PC-9 (cell line): ENCODE results near the gene BRIP1. TPM values are rescaled to one million over a fixed set of nuclear protein-coding genes. Genes with fewer than 3 reads are reported as not detected.

Source experiments
- BruUV-seq: library from RNA; stranded (reverse); fragments of 400-500 nt; replicated peaks from 2 replicates; lab custom pipeline; 2021; lab: Mats Ljungman, UMichigan
- CTCF ChIA-PET: fragments of 300-600 bp; sonication (Branson Sonifier 250); formaldehyde crosslinking; loops from one replicate; lab custom pipeline; 2022; ENCODE audit warnings: antibody characterized with exemption; lab: Charles Lee
- POLR2A ChIA-PET: fragments of 300-600 bp; sonication (Branson Sonifier 250); formaldehyde crosslinking; loops from one replicate; lab custom pipeline; 2022; ENCODE audit warnings: antibody characterized with exemption; ENCODE audit not compliant: unreplicated experiment; lab: Charles Lee
- DNase-seq, 2 experiments: peaks; one replicate each; pipeline versions ENCODE4 v3.0.0 to v3.0.0-alpha.2; 2015 to 2022; ENCODE audit warnings: mixed read lengths in 1 of 2
- H2AFZ ChIP-seq: fragments of 200-600 bp; sonication (generic); 2 replicates; pipeline ENCODE4 v1.8.1; 2017; ENCODE audit warnings: antibody characterized with exemption
- H3F3A ChIP-seq: fragments of 200-600 bp; sonication (generic); 2 replicates; pipeline ENCODE4 v1.8.1; 2017; ENCODE audit warnings: antibody characterized with exemption, mild to moderate bottlenecking, low read depth; ENCODE audit not compliant: insufficient read depth
- H3K27ac ChIP-seq: fragments of 200-600 bp; sonication (generic); 2 replicates; pipeline ENCODE4 v1.6.1; 2016; ENCODE audit warnings: mixed run types
- H3K27me3 ChIP-seq: fragments of 200-600 bp; sonication (generic); 2 replicates; pipeline ENCODE4 v1.6.1; 2016; ENCODE audit warnings: low read depth, mixed run types; ENCODE audit not compliant: insufficient read depth
- H3K36me3 ChIP-seq: fragments of 200-600 bp; sonication (generic); 2 replicates; pipeline ENCODE4 v1.6.1; 2016; ENCODE audit warnings: low read depth, mixed run types
- H3K4me1 ChIP-seq: fragments of 200-600 bp; sonication (generic); replicated peaks from 2 replicates; pipeline ENCODE4 v1.6.1; 2016; ENCODE audit warnings: mixed run types; ENCODE audit not compliant: insufficient read depth
- H3K4me2 ChIP-seq: fragments of 200-600 bp; sonication (generic); 2 replicates; pipeline ENCODE4 v1.6.1; 2017; ENCODE audit warnings: mixed run types
- H3K4me3 ChIP-seq: fragments of 200-600 bp; sonication (generic); 2 replicates; pipeline ENCODE4 v1.6.1; 2016; ENCODE audit warnings: mixed run types
- H3K79me2 ChIP-seq: fragments of 200-600 bp; sonication (generic); 2 replicates; pipeline ENCODE4 v1.6.1; 2017; ENCODE audit warnings: low read depth, mixed run types
- H3K9me2 ChIP-seq: fragments of 200-600 bp; sonication (generic); 2 replicates; pipeline ENCODE4 v1.8.1; 2017; ENCODE audit warnings: mild to moderate bottlenecking; ENCODE audit not compliant: insufficient read depth
- H3K9me3 ChIP-seq: fragments of 200-600 bp; sonication (generic); 2 replicates; pipeline ENCODE4 v1.8.1; 2016; ENCODE audit warnings: low read depth; ENCODE audit not compliant: insufficient read depth
- H4K20me1 ChIP-seq: fragments of 200-600 bp; sonication (generic); 2 replicates; pipeline ENCODE4 v1.8.1; 2017; ENCODE audit not compliant: insufficient read depth
- EZH2 ChIP-seq: fragments of 200-600 bp; sonication (generic); IDR thresholded peaks from 2 replicates; pipeline ENCODE4 v1.8.0; 2017; ENCODE audit warnings: antibody characterized with exemption, low read depth
- intact Hi-C: fragments of 100-400 bp; cut with micrococcal nuclease; formaldehyde crosslinking; loops from one replicate; pipeline ENCODE4 v1.10.0; 2022; ENCODE audit not compliant: unreplicated experiment
- total RNA-seq: library from RNA; stranded (reverse); gene quantifications from 2 replicates; pipeline ENCODE4 v1.2.3, GENCODE V29; 2021
- TF ChIP-seq, protein P1 (sequence below): fragments of 200-600 bp; sonication (generic); conservative IDR thresholded peaks from 2 replicates; pipeline ENCODE4 v1.6.1; 2017; ENCODE audit warnings: mixed run types, antibody characterized with exemption, mild to moderate bottlenecking, moderate library complexity

The BRIP1 gene
- total RNA-seq, 1 experiment from 2014 or later, result 16.0 TPM

DNA sequence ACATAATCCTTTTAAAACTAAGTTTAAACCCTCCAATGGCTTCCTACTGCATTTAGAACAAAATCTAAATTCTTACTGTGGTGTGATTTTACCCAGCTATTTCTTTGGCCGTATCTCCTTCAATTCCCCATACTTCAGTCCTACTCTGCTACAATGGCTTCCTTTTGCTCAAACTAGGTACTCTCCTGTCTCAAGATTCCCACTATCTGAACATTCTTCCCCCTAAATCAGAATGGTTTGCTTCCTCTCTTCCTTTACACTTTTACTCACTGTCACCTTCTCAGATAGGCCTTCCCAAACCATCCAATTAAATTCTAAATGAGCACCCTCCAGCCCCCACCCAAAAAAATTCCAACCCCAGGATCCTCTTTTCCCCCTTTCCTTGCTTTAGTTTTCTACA, 109.2 kb downstream of the BRIP1 start:
- Histone ChIP-seq H3K27ac (no peak overlapping the region), H3K27me3 (no peaks in the 10 kb centered on the region), H2AFZ (no peak overlapping the region; the same call in 1 of the 2 replicates), H3K79me2 (no peaks in the 10 kb centered on the region), H3K4me3 (no peak overlapping the region), H3K4me2 (no peak overlapping the region), H3K9me3 (no peaks in the 10 kb centered on the region), H3K36me3 (no peaks in the 10 kb centered on the region), H4K20me1 (no peaks in the 10 kb centered on the region), H3K9me2 (no peaks in the 10 kb centered on the region), H3K4me1 (no peaks in the 10 kb centered on the region), H3F3A (no peaks in the 10 kb centered on the region)
- POLR2A ChIA-PET, result no interaction called here
- CTCF ChIA-PET, result no interaction called here
- BruUV-seq, result no TSS peak
- TF ChIP-seq, protein P1, sequence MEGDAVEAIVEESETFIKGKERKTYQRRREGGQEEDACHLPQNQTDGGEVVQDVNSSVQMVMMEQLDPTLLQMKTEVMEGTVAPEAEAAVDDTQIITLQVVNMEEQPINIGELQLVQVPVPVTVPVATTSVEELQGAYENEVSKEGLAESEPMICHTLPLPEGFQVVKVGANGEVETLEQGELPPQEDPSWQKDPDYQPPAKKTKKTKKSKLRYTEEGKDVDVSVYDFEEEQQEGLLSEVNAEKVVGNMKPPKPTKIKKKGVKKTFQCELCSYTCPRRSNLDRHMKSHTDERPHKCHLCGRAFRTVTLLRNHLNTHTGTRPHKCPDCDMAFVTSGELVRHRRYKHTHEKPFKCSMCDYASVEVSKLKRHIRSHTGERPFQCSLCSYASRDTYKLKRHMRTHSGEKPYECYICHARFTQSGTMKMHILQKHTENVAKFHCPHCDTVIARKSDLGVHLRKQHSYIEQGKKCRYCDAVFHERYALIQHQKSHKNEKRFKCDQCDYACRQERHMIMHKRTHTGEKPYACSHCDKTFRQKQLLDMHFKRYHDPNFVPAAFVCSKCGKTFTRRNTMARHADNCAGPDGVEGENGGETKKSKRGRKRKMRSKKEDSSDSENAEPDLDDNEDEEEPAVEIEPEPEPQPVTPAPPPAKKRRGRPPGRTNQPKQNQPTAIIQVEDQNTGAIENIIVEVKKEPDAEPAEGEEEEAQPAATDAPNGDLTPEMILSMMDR, result no peak
- no peak for TF ChIP-seq EZH2
- intact Hi-C loops, result no loop called here
- no peak for DNase-seq

DNA sequence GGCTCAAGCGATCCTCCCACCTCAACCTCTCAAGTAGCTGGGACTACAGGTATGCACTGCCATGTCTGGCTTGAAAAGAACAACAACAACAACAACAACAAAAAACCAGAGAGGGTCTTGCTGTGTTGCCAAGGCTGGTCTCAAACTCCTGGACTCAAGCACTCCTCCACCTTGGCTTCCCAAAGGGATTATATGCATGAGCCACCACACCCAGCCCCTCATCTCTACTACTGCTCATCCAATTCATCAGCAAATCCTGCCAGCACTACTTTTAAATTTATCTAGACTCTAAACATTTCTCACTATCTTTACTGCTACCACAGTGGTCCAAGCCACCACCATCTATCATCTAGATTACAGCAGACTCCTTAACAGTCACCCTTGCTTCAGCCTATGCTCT, 109.6 kb downstream of the BRIP1 start:
- H3K27me3 ChIP-seq, result no peaks in the 10 kb centered on the region
- intact Hi-C loops, result no loop called here
- H3K79me2 ChIP-seq, result no peaks in the 10 kb centered on the region

DNA sequence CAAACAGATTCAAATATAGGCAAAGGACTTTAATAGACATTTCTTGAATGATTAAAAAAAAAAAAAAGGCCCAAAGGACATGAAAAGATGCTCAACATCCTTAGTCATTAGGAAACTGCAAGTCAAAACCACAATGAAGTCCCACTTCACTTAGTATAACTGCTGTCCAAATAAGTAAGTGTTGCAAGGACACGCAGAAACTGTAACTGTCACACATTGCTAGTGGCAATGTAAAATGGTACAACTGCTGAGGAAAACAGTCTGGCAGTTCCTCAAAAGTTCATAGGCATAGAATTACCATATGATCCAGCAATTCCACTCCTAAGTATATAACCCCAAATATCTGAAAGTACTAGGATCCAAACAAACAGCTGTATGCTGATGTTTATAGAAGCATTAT, 112.7 kb downstream of the BRIP1 start:
- POLR2A ChIA-PET, result no interaction called here
- H3K27ac ChIP-seq, result no peak overlapping the region

More for the DNA sequence above, 109.6 kb downstream of the BRIP1 start:
- H3K27ac ChIP-seq, result no peak overlapping the region
- no peak overlapping the region for H3K4me3 ChIP-seq
- TF ChIP-seq, protein P1, result no peak
- no peak for TF ChIP-seq EZH2
- H2AFZ ChIP-seq, result no peak overlapping the region
- H3K4me2 ChIP-seq, result no peak overlapping the region
- ChIA-PET POLR2A (no interaction called here), CTCF (no interaction called here)
- H3K9me3 ChIP-seq, result no peaks in the 10 kb centered on the region
- H3K36me3 ChIP-seq, result no peaks in the 10 kb centered on the region
- H3F3A ChIP-seq, result no peaks in the 10 kb centered on the region
- H3K4me1 ChIP-seq, result no peaks in the 10 kb centered on the region
- BruUV-seq, result no TSS peak
- no peaks in the 10 kb centered on the region for H4K20me1 ChIP-seq
- no peaks in the 10 kb centered on the region for H3K9me2 ChIP-seq
- no peak for DNase-seq

More for the DNA sequence above, 112.7 kb downstream of the BRIP1 start:
- H3K4me2 ChIP-seq, result no peak overlapping the region
- H3K36me3 ChIP-seq, result peaks cover 6% of the 10 kb centered on the region; the same call in 1 of the 2 replicates
- no peaks in the 10 kb centered on the region for H3K27me3 ChIP-seq
- H3K4me3 ChIP-seq, result no peak overlapping the region
- DNase-seq, result no peak
- no peak for TF ChIP-seq EZH2
- TF ChIP-seq, protein P1, result no peak
- intact Hi-C loops, result no loop called here
- CTCF ChIA-PET, result no interaction called here
- no peaks in the 10 kb centered on the region for H3K4me1 ChIP-seq
- BruUV-seq, result no TSS peak
- no peak overlapping the region for H2AFZ ChIP-seq
- H4K20me1 ChIP-seq, result no peaks in the 10 kb centered on the region
- peaks cover 9% of the 10 kb centered on the region; the same call in 1 of the 2 replicates for H3K9me3 ChIP-seq
- H3F3A ChIP-seq, result no peaks in the 10 kb centered on the region
- H3K79me2 ChIP-seq, result no peaks in the 10 kb centered on the region
- H3K9me2 ChIP-seq, result no peaks in the 10 kb centered on the region
